ENCODE results near the gene CLEC4A.
"Not testable (repeated sequence)": the region's sequence is repeated elsewhere in the genome, so short reads cannot be mapped to it uniquely, and the experiment has no call there.

The CLEC4A gene

GRCh38 chr12:8134398-8134930 lies 11.0 kb downstream of the CLEC4A start:
- not testable (repeated sequence) for DNase-seq

GRCh38 chr12:8141647-8142046 lies 18.2 kb downstream of the CLEC4A start:
- not testable (repeated sequence) for DNase-seq

GRCh38 chr12:8143261-8143660 lies 19.8 kb downstream of the CLEC4A start:
- no peak for DNase-seq

GRCh38 chr12:8145754-8146441 lies 22.5 kb downstream of the CLEC4A start:
- no peak for DNase-seq

GRCh38 chr12:8146442-8146771 lies 23.0 kb downstream of the CLEC4A start:
- no peak for DNase-seq

- DNase-seq, result no peak
These were observed 31.1 kb downstream of the CLEC4A start for GRCh38 chr12:8154526-8154925.

- DNase-seq, result no peak
These were observed 33.0 kb downstream of the CLEC4A start for GRCh38 chr12:8156416-8156815.

- no peak for DNase-seq
These were observed 33.4 kb downstream of the CLEC4A start, which contains the start of gene ZNF705A for GRCh38 chr12:8156845-8157244. Gene ZNF705A (plus strand): TSS chr12:8157015. CDS start chr12:8172626, 15,611 bp downstream.

GRCh38 chr12:8157484-8158198 lies 34.2 kb downstream of the CLEC4A start:
- no peak for DNase-seq

- DNase-seq, result not testable (repeated sequence)
These were observed 49.5 kb downstream of the CLEC4A start for GRCh38 chr12:8172911-8173310.

GRCh38 chr12:8179989-8180585 lies 56.7 kb downstream of the CLEC4A start:
- DNase-seq, result peak; percentile 59

GRCh38 chr12:8181271-8181670 lies 57.9 kb downstream of the CLEC4A start:
- DNase-seq, result not testable (repeated sequence)

- DNase-seq, result not testable (repeated sequence)
These were observed 59.5 kb downstream of the CLEC4A start for GRCh38 chr12:8182923-8183322.

GRCh38 chr12:8183346-8183745 lies 59.9 kb downstream of the CLEC4A start:
- not testable (repeated sequence) for DNase-seq

- DNase-seq, result not testable (repeated sequence)
These were observed 60.8 kb downstream of the CLEC4A start for GRCh38 chr12:8184206-8184605.

GRCh38 chr12:8188088-8188487 lies 64.7 kb downstream of the CLEC4A start:
- not testable (repeated sequence) for DNase-seq

Measured in T-helper 9 cell (primary cell).